Measurements from ENCODE around the gene PAX2.

Gene PAX2

DNA sequence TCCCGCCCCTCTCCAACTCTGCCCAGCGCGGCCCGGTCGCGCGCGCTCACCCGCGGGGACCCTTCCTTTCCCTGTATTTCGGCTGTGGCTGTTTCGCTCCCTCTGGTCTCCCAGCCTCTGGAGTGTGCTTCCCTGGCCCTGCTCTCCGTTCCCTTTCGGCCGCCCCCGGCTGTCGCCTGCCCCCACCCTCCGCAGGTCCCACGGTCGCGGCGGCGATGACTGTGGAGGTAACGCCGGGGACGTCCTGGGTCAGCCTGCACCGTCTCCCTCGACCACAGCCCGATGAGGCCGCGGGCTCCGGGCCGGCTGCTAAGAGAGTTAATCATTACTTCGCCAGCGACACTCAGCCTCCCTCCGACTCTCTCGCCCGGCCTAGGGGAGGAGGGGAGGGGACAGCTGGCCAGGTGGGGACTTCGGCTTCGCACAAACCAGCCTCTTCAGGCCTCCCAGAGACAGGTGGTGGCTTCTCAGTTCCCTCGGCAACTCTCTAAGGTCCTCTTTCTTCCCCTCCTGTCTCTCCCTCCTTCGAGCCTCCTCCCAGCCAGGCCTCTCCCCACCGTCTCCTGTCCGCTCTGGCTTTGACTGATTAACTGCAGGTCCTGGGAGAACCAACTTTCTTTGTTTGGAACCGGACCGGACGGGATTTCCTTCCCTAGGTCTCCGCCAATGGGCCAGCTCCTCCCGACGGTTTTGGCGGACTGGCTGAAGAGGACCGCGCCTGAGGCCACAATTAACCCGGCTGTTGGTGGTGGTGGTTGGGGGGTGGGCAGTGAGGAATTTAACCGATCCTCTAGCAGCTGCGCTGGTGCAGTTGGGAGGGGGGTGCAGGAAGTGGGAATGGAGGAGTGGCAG, 5.6 kb upstream of the PAX2 start:
- DNase-seq (ENCODE audit: low spot score), result no peak

DNA sequence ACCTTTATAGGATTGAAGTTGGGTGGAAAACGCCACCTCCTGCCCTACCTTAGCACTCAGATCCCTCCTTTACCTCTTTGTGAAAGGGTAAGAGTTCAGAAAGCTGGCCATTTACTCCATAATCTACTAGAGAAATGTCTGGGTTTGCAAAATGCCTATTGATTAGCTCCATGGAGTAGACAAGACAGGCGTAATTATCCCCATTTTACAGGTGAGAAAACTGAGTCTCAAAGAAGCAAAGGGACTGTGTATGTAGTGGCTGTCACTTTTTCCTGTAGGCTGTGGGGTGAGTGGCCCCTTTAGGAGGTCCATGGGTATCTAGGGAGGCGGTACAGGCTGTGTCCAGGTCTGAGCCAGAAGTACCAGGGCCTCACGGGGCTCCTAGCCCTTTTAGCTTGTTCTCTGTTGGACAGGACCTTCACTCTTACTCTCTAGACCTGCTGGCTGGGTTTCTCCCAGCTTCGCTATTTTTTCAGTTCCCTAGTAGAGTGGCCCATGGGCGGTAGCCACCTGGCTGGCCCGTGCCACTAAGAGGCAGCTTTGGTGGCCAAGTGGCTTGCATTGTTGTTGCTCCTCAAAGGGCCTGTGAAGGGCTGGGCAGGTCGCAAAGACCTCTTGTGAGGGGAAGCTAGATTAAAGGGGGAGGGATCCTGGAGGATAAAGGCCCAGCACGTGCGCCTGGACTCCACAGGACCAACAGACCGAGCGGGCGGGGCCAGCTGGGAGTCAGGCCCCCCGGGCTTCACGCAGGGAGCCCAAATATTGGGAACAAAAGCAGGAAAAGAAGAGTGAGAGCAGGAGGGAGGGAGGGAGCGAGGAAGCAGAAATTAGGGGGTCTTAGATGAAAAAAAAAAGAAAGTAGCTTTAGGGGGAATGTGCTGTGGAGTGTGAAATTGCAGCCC, 4.7 kb upstream of the PAX2 start:
- no peak for DNase-seq (ENCODE audit: low spot score)

DNA sequence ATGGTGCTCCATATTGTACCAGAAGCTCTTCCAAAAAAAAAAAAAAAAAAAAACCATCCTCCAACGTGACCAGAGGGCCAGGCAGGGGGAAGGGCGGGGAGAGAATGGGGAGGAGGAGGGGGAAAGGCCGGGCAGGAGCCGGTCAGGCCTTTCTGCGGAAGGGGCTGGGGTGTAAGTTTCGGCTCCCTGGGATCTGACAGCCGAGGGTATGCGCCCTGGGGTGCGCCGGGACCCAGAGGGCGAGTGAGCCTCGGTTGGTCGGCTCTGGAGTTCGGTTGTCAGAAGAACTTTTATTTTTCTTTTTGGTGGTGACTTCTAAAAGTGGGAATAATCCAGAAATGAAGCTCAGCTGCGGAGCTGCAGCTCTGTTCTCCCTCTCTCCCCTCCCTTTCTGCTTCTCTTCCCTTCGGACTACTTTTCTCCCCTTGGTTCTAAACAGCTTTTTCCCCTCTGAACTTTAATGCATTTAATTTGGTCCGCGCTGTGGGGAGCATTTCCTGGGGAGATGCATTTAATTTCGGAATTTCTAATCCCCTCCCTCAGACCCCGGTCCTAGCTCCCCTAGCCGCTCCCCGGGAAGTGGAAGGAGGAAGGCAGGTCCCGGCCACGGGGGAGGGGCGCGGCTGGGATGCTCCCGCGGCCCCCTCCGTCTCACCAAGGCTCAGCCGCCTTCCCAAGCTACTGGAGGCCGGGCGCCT, 3.9 kb upstream of the PAX2 start:
- DNase-seq (ENCODE audit: low spot score), result no peak

DNA sequence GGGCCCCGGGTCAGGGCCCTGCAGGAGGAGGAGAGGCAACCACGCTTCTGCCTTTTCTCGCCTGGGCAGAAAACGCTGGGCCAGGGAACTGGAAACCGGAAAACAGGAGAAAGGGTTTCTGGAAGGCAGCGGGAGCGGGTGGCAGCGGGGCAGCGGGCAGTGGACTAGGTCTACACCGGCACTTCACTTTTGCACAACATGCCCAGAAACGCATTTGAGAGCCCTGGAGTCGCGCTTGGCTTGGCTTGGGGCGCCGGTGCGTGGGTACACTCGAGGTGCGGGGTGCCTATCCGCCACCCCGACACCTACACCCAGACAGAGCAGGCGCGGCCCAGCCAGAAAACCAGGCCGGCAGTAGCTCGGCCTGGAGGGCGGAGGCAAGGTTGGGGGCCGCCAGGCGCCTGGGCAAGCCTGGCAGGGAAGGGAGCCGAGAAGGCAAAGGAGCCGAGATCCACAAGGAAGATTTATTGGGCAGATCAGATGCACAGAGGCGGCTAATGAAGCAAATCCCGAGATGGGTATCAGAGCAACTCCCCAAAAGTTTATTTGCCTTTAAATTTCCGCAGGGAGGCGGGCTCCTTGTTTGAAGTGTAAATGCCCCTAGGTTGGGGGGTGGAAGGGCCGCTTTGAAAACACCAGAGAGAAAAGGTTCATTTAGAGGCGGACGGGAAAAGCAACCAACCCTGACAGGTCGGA, 3.2 kb upstream of the PAX2 start:
- no peak for DNase-seq (ENCODE audit: low spot score)

DNA sequence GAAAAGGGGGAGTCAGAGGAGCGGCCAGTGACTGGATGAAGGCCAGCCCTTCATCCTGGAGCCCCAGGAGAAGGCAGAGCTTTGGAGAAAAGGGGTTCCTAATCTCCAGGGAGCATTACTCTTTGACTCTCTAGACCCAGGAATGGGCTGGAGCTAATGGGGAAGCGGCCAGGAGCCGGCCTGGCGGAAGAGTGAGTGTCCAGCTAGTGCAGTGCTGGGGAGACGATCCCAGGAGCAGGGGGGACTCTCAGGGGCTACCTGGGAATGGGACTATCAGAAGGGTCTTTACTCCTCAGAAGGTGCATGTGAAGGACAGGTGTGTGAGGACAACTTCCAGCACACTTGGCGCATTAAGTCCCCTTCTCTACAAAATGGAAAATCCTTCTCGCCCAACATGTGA, 2.4 kb upstream of the PAX2 start:
- DNase-seq (ENCODE audit: low spot score), result no peak

DNA sequence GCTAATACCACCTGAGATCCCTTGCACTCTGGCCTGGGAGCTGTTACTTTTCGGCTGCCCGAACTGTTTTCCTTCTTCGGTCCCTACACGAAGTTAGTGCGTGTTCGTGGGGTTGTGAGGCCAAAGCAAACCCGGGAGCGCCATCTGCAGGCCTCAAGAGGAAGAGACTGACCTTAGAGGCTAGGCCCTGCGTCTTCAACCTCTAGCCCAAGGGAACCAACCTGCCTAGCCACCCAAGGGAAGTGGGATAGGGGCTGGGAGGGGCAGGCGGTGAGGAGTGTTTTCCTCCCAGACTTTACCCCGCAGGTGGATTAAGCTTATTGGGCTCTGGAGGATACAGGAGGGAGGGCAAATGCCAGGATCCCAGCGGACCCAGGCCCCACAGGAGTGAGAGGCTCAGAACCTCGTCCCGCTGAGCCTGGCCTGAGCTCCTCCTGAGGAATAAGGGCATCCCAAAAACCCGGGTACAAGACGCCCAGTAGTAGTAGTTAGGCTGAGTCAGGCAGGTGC, 1.7 kb upstream of the PAX2 start:
- DNase-seq (ENCODE audit: low spot score), result no peak

DNA sequence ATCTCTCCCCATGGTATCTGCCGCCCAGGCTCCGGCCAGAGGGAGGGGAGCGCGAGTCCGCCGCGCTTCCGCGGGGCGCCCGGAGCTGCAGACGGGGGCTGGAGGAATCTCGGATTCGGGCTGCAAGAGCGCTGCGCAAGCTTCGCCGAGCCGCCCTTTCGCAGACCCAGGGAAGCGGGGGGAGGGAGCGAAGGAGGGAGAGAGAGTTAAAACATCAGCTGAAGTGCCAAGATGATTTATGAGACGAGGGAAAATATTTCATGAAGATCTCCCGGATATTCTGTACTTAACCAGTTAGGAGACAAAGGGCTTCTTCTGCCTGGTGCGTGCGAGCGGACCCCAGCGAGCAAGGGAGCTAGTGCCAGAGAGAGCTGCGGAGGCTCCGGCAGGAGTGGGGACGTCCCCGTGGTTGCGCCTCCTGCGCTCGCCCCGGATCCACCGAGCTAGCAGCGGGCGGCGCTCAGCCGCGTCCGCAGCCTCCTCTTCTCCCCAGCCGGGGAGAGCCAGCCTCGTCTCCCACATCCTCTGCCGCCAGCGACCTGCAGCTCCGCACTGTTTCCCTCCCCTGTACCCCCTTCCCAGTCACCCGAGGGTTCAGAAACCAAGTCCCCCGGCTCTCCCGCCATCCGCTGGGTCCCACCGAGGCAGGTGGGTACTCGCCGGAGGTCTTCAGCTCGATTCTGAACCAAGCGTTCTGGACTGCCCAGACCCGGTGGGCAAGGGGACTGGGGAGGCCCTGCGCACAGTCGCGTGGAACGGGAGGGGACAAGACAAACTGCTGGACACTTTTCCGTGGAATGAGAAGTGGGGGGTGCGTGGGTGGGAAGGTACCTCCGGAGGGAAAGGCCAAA, 1.0 kb upstream of the PAX2 start:
- no peak for DNase-seq (ENCODE audit: low spot score)

DNA sequence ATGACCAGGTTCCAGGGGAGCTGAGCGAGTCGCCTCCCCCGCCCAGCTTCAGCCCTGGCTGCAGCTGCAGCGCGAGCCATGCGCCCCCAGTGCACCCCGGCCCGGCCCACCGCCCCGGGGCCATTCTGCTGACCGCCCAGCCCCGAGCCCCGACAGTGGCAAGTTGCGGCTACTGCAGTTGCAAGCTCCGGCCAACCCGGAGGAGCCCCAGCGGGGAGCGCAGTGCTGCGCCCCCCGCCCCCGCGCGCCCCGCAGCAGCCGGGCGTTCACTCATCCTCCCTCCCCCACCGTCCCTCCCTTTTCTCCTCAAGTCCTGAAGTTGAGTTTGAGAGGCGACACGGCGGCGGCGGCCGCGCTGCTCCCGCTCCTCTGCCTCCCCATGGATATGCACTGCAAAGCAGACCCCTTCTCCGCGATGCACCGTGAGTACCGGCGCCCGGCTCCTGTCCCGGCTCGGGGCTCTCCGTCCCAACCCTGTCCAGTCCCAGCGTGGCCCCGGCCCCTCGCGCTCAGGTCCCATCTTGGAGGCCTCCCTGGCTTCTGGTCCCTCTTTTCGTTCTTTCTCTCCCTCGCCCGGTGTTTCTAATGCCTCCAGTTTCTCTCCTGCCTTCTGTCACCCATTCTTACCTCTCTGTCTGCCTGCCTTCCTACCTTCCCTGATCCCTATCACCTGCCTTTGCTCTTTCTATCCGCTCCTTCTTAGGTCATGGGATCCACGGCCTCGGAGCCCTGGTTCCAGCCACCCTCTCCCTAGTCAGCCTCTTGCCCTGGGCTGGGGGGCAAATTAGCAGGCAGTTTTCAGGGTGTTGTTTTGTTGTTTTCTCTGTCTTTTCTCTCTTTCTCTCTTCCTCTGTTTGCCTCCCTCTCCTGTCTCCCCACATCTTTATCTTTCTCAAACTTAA, 751 bp downstream of the PAX2 start:
- DNase-seq (ENCODE audit: low spot score), result no peak

DNA sequence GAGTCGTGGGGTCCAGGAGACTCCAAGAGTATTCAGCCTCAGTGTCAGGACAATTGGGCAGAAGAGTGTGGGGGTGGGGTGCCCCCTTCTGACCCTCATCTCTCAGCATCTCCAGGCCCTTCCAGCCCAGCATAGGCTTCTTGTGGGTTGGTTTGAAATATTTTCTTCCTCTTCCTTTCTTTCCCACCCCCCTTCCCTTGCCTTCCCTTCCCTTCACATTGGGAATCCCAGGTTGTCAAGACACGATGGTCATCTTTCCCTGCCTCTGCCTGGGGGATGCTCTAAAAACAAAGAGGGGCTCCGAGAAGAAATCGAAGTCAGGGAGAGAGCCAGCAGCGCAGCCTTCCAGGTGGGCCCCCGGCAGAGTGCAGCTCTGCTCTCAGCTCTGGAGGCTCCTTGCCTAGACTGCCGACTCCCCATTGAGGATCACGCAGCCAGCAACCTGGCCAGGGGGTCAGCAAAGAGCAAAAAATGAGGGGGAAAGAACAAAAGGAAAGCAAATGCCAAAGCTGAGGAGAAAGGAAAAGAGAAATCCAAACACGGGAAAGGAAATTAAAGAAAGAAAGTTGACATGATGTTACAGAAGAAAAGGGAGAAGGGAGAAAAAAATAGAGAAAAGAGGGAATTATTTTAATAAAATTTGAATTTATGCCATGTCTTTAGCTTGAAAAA, 1.5 kb downstream of the PAX2 start:
- no peak for DNase-seq (ENCODE audit: low spot score)

DNA sequence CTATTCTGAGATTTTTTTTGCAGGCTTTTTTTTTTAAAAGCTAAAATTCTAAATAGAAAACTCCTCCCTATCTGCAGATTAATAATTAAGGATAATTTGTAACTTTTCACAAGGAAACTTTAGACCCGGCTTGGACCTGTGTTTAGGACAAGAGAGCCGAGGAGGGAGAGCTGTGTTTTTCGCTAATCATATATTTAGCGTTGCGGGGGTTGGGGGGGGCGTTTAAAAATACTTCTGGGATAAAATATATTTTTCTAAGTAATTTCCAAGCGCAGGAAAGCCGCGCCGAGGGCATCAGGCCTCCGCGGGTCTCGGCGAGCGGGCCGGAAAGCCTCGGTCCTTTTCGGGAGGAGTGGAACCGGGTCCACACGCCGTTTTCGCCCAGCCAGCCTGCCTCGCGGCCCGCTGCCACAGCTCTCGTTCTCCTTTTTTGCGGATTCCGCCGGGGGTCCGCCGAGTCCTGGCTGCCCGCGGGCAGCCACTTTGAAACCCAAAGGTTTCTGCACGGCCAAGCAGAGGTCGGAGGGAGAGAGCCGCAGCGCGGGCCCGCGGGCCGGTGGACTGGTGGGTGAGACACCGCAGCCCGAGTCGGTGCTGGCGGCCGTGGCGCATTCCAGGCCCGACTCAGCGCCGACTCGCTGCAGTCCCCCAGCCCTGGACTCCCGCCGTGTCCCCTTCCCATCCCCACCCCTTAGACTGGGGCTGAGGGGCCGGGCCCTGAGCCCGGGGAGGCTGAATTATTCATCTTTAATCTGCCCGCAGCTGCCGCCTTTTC, 2.3 kb downstream of the PAX2 start:
- DNase-seq (ENCODE audit: low spot score), result no peak

DNA sequence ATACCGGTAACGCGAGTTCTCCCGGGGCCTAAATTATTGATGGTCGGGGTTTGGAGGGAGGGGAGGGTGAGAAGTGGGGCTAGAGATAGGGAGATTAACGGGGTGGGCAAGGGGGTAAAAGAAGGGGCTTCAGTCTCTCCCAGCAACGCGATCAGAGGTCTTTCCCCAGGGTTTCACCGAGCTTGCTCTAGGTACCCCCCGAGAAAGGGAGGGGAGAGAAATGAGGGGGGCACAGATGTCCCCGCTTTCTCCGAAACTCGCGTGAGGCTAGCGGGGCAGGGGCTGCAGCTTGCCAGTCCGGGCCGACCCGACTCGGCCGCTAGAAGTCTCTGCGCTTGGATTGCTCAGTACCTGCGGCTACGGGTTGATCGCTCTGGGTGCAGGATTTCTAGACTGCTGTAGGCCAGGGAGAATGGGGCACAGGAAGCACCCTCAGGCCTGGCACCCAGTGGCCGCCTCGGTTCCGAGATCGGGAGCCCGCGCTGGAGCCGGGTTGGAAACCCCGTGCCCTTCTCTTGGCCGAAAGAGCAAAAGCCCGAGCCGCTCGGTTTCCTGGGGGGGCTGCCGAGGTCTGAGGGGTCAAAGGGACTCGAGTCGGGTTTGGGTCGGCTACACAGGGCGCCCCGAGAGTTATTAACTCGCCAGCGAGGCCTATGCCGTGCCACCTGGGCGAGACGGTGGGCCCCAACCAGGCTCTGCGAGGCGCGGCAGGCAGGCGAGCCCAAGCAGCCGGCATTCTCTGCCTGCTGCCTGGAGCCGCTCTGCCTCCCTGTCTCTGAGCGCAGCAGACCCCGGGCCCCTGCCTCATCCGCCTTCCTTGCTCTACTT, 3.1 kb downstream of the PAX2 start:
- no peak for DNase-seq (ENCODE audit: low spot score)

DNA sequence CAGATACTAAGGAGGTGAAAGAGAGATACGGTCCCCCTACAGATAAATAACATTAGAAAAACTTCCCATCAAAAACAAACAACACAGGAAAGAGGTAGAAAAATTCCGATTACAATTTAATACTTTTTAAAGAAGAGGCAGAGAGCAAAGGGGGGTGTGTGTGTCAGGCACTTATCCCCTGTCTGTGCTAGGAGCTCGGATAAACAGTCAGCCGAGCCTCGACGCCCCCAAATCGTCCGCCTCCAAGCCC, 3.6 kb downstream of the PAX2 start:
- no peak for DNase-seq (ENCODE audit: low spot score)

DNA sequence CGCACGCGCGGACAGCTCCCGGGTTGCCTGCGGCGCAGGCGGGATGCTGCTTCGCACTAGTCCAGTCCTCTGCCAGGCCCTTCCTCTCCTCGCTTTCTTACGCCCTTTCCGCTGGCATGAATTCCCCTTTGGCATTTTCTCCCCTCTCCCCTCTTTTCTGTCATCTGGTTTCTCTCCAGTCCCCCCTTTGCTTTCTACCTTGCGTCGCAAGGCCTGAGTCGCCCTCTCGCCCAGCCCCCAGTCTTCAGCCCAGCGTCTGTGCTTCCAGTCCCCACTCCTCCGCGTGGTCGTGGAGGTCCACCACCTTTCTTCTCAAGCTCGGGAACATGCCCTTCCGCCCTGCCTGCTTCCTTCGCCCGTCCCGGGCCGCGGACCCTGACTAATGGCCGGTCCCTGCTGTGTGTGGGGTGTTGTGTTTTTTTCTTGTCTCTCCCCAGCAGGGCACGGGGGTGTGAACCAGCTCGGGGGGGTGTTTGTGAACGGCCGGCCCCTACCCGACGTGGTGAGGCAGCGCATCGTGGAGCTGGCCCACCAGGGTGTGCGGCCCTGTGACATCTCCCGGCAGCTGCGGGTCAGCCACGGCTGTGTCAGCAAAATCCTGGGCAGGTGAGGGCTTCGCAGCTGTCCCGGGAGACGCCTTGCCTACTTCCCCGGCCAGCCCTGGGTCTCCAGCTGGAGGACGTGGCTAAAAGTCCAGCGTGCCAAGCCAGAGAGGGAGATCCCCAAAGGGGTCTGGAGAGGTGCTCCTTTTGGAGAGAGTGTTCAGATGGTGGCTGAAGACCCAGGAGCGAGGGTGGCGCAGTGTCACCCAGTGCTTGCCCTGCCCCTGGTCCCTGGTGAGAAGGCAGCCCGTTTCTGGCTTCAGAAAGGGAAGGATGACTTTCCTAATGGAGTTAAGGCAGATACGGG, 4.2 kb downstream of the PAX2 start:
- no peak for DNase-seq (ENCODE audit: low spot score)

DNA sequence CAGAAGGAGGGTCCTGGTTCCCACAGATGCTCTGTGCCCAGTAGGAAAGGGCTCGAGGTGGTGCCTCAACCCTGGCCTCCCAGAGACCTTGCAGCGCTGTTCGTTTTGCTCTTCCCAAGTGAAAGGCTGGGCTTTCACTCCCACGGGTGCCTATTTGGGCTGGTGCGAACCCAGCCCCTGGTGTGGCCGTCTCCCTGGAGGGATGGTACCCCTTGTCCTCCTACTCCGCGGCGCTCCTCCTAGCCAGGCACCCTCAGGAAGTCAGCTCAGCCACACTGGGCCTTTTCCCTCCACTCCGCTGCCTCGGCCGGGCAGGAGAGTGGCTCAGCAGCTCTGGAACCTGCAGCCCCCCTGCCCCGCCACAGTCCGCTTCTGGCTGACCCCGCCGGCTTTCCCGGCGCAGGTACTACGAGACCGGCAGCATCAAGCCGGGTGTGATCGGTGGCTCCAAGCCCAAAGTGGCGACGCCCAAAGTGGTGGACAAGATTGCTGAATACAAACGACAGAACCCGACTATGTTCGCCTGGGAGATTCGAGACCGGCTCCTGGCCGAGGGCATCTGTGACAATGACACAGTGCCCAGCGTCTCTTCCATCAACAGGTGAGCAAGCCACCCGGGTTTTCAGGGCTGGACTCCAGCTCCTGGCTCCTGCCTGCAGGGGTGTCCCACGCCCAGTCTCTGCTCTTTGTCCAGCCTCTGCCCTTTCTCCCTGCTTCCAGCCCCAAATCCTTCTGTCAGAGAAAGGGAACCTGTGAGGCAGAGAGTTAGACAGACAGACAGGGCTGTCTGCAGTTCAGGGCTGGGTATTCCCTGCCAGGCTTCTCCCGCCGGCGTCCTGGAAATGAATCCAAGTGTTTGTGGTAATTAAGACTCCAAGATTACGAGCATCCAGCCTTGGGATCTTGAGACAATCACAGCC, 5.2 kb downstream of the PAX2 start:
- DNase-seq (ENCODE audit: low spot score), result no peak

DNA sequence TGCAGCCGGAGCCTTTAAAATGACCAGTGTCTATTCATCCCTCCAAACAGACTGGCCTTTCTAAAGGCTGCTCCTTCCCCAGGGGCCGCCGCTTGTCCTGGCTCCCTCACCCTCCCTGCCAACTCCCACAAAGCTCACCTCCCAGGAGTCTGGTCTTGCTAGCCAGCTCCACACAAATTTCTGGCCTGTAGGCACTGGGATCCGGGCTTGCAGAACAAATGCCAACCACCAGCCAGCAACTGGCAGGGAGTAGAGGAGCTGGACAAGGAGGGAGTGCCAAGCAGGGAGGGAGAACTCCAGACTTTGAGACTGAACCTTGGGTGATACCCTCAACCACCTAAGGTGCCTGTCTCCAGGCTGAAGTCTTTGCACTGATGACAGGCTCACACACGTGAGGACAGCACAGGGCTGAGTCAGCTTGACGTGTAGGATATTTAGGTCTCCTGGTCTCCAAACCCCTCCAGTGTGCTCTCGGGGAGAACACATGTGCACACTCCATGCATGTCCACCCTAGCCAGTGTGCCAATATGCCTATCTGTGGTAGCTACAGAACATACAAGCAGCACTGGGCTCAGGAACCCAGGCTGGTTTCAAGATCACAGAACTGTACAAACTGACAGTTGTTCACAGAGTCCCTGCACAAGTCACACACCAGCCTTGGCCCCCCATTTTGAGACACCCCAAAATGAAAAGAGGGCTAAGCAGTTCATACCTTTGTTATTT, 6.0 kb downstream of the PAX2 start:
- DNase-seq (ENCODE audit: low spot score), result no peak
